ENCODE results near the gene OLIG2. TPM values are rescaled to one million over a fixed set of nuclear protein-coding genes. Genes with fewer than 3 reads are reported as not detected.

The OLIG2 gene
- total RNA-seq: not detected

GRCh38 chr21:33025489-33026442 lies at the start of gene OLIG2:
Gene OLIG2, plus strand, starts transcription at chr21:33025935. Its CDS starts 928 bp downstream, at chr21:33026863.
- Mint-ChIP-seq H3K4me3 (no peak within 1 kb of the TSS), H3K9me3 (ENCODE audit: low read depth) (no peaks in the 10 kb centered on the region), H3K4me1 (peaks cover 40% of the 10 kb centered on the region), H3K36me3 (ENCODE audit: low read depth) (no peaks in the 10 kb centered on the region), H3K27me3 (peaks cover 77% of the 10 kb centered on the region), H3K27ac (no peak within 1 kb of the TSS)
- intact Hi-C loops (cut with DNase I, micrococcal nuclease): loop anchor here (10.0 kb wide), 1 partner anchor 99 kb away; no protein-coding TSS in a partner anchor
- POLR2A ChIA-PET: no interaction called here
- peak; percentile 38 for DNase-seq
- CTCF ChIA-PET: interaction anchor here (0.6 to 1.3 kb wide), 3 partner anchors 47 to 186 kb away, joined by 3 to 4 read pairs (median 4); no protein-coding TSS in a partner anchor
- no peak for ATAC-seq

GRCh38 chr21:32976791-32977190 lies 48.9 kb upstream of the OLIG2 start:
- intact Hi-C loops (cut with DNase I, micrococcal nuclease): no loop called here
- POLR2A ChIA-PET: no interaction called here
- no peak overlapping the region for H3K27ac Mint-ChIP-seq

GRCh38 chr21:32977216-32977615 lies 48.5 kb upstream of the OLIG2 start:
- ATAC-seq (no peak), DNase-seq (no peak)
- H3K27ac Mint-ChIP-seq: no peak overlapping the region
- intact Hi-C loops (cut with DNase I, micrococcal nuclease): no loop called here
- no peaks in the 10 kb centered on the region for H3K4me1 Mint-ChIP-seq
- H3K36me3 Mint-ChIP-seq (ENCODE audit: low read depth): no peaks in the 10 kb centered on the region
- ChIA-PET POLR2A (no interaction called here), CTCF (interaction anchor here (0.9 kb wide), 1 partner anchor 220 kb away, joined by 3 read pairs; no protein-coding TSS in a partner anchor)
- peaks cover 11% of the 10 kb centered on the region for H3K27me3 Mint-ChIP-seq
- no peaks in the 10 kb centered on the region for H3K9me3 Mint-ChIP-seq (ENCODE audit: low read depth)
- H3K4me3 Mint-ChIP-seq: no peak overlapping the region

More at GRCh38 chr21:32976791-32977190, 48.9 kb upstream of the OLIG2 start:
- CTCF ChIA-PET: interaction anchor here (0.9 kb wide), 1 partner anchor 220 kb away, joined by 3 read pairs; no protein-coding TSS in a partner anchor
- H3K9me3 Mint-ChIP-seq (ENCODE audit: low read depth): no peaks in the 10 kb centered on the region
- DNase-seq (no peak), ATAC-seq (no peak)
- no peak overlapping the region for H3K4me3 Mint-ChIP-seq
- peaks cover 11% of the 10 kb centered on the region for H3K27me3 Mint-ChIP-seq
- H3K36me3 Mint-ChIP-seq (ENCODE audit: low read depth): no peaks in the 10 kb centered on the region
- H3K4me1 Mint-ChIP-seq: no peaks in the 10 kb centered on the region

- intact Hi-C loops (cut with DNase I, micrococcal nuclease): no loop called here
- ChIA-PET CTCF (no interaction called here), POLR2A (no interaction called here)
- H3K4me3 Mint-ChIP-seq: no peak overlapping the region
- no peak for ATAC-seq
- H3K36me3 Mint-ChIP-seq (ENCODE audit: low read depth): no peaks in the 10 kb centered on the region
- no peaks in the 10 kb centered on the region for H3K4me1 Mint-ChIP-seq
- H3K27me3 Mint-ChIP-seq: peaks cover 8% of the 10 kb centered on the region
- no peak overlapping the region for H3K27ac Mint-ChIP-seq
- no peaks in the 10 kb centered on the region for H3K9me3 Mint-ChIP-seq (ENCODE audit: low read depth)
- DNase-seq: no peak
These were observed 47.1 kb upstream of the OLIG2 start for GRCh38 chr21:32978331-32979270.

- H3K9me3 Mint-ChIP-seq (ENCODE audit: low read depth): no peaks in the 10 kb centered on the region
- no peaks in the 10 kb centered on the region for H3K36me3 Mint-ChIP-seq (ENCODE audit: low read depth)
- intact Hi-C loops (cut with DNase I, micrococcal nuclease): no loop called here
- no peak overlapping the region for H3K27ac Mint-ChIP-seq
- ATAC-seq: no peak
- DNase-seq: no peak
- H3K4me3 Mint-ChIP-seq: no peak overlapping the region
- CTCF ChIA-PET: no interaction called here
- no peaks in the 10 kb centered on the region for H3K4me1 Mint-ChIP-seq
- POLR2A ChIA-PET: interaction anchor here (0.7 kb wide), 1 partner anchor 43 kb away, joined by 4 read pairs; no protein-coding TSS in a partner anchor
- peaks cover 8% of the 10 kb centered on the region for H3K27me3 Mint-ChIP-seq
These were observed 46.0 kb upstream of the OLIG2 start for GRCh38 chr21:32979598-32980268.

- Mint-ChIP-seq H3K27me3 (peaks cover 6% of the 10 kb centered on the region), H3K9me3 (ENCODE audit: low read depth) (no peaks in the 10 kb centered on the region), H3K36me3 (ENCODE audit: low read depth) (no peaks in the 10 kb centered on the region), H3K4me3 (no peak overlapping the region), H3K4me1 (no peaks in the 10 kb centered on the region), H3K27ac (no peak overlapping the region)
- no peak for ATAC-seq
- intact Hi-C loops (cut with DNase I, micrococcal nuclease): no loop called here
- CTCF ChIA-PET: no interaction called here
- POLR2A ChIA-PET: no interaction called here
- no peak for DNase-seq
These were observed 44.6 kb upstream of the OLIG2 start for GRCh38 chr21:32981096-32981495.

- POLR2A ChIA-PET: no interaction called here
- Mint-ChIP-seq H3K27ac (no peak overlapping the region), H3K36me3 (ENCODE audit: low read depth) (no peaks in the 10 kb centered on the region), H3K27me3 (peaks cover 14% of the 10 kb centered on the region), H3K4me1 (no peaks in the 10 kb centered on the region), H3K9me3 (ENCODE audit: low read depth) (no peaks in the 10 kb centered on the region), H3K4me3 (no peak overlapping the region)
- DNase-seq (no peak), ATAC-seq (no peak)
- intact Hi-C loops (cut with DNase I, micrococcal nuclease): no loop called here
- CTCF ChIA-PET: interaction anchor here (0.6 to 1.5 kb wide), 5 partner anchors 10 to 1196 kb away, joined by 3 to 5 read pairs (median 4); no protein-coding TSS in a partner anchor
These were observed 35.1 kb upstream of the OLIG2 start for GRCh38 chr21:32990666-32991065.

- DNase-seq (no peak), ATAC-seq (no peak)
- peaks cover 14% of the 10 kb centered on the region for H3K27me3 Mint-ChIP-seq
- H3K9me3 Mint-ChIP-seq (ENCODE audit: low read depth): no peaks in the 10 kb centered on the region
- H3K36me3 Mint-ChIP-seq (ENCODE audit: low read depth): no peaks in the 10 kb centered on the region
- POLR2A ChIA-PET: no interaction called here
- no peak overlapping the region for H3K27ac Mint-ChIP-seq
- H3K4me1 Mint-ChIP-seq: no peaks in the 10 kb centered on the region
- intact Hi-C loops (cut with DNase I, micrococcal nuclease): no loop called here
- CTCF ChIA-PET: interaction anchor here (1.0 to 1.5 kb wide), 2 partner anchors 10 to 51 kb away, joined by 3 to 4 read pairs; no protein-coding TSS in a partner anchor
- H3K4me3 Mint-ChIP-seq: no peak overlapping the region
These were observed 34.4 kb upstream of the OLIG2 start for GRCh38 chr21:32991361-32991760.

GRCh38 chr21:32993894-32994293 lies 31.8 kb upstream of the OLIG2 start:
- DNase-seq: no peak
- no peak for ATAC-seq
- H3K4me1 Mint-ChIP-seq: no peaks in the 10 kb centered on the region
- intact Hi-C loops (cut with DNase I, micrococcal nuclease): loop anchor here (1.0 to 2.0 kb wide), 2 partner anchors 133 to 203 kb away; no protein-coding TSS in a partner anchor
- H3K9me3 Mint-ChIP-seq (ENCODE audit: low read depth): no peaks in the 10 kb centered on the region
- H3K4me3 Mint-ChIP-seq: no peak overlapping the region
- H3K27me3 Mint-ChIP-seq: peaks cover 8% of the 10 kb centered on the region
- POLR2A ChIA-PET: no interaction called here
- no peak overlapping the region for H3K27ac Mint-ChIP-seq
- CTCF ChIA-PET: interaction anchor here (0.8 to 1.5 kb wide), 10 partner anchors 8 to 268 kb away, joined by 3 to 11 read pairs (median 4); no protein-coding TSS in a partner anchor
- H3K36me3 Mint-ChIP-seq (ENCODE audit: low read depth): no peaks in the 10 kb centered on the region

GRCh38 chr21:32994305-32994704 lies 31.4 kb upstream of the OLIG2 start:
- CTCF ChIA-PET: interaction anchor here (0.6 to 1.5 kb wide), 11 partner anchors 8 to 268 kb away, joined by 3 to 11 read pairs (median 4); no protein-coding TSS in a partner anchor
- Mint-ChIP-seq H3K4me1 (no peaks in the 10 kb centered on the region), H3K9me3 (ENCODE audit: low read depth) (no peaks in the 10 kb centered on the region), H3K27me3 (peaks cover 8% of the 10 kb centered on the region), H3K4me3 (no peak overlapping the region), H3K27ac (no peak overlapping the region), H3K36me3 (ENCODE audit: low read depth) (no peaks in the 10 kb centered on the region)
- POLR2A ChIA-PET: no interaction called here
- DNase-seq: no peak
- no peak for ATAC-seq
- intact Hi-C loops (cut with DNase I, micrococcal nuclease): loop anchor here (1.0 to 2.0 kb wide), 2 partner anchors 133 to 202 kb away; no protein-coding TSS in a partner anchor

- Mint-ChIP-seq H3K4me3 (no peak overlapping the region), H3K27me3 (peaks cover 5% of the 10 kb centered on the region), H3K27ac (no peak overlapping the region), H3K9me3 (ENCODE audit: low read depth) (no peaks in the 10 kb centered on the region), H3K36me3 (ENCODE audit: low read depth) (no peaks in the 10 kb centered on the region), H3K4me1 (no peaks in the 10 kb centered on the region)
- ATAC-seq (no peak), DNase-seq (no peak)
- intact Hi-C loops (cut with DNase I, micrococcal nuclease): no loop called here
- ChIA-PET POLR2A (no interaction called here), CTCF (no interaction called here)
These were observed 18.0 kb upstream of the OLIG2 start for GRCh38 chr21:33007747-33008146.

All from activated CD4-positive, alpha-beta T cell treated with anti-CD3 and anti-CD28 coated beads for 36 hours (primary cell).